HEK293 (cell line): ENCODE measurements around the gene GDF7.

Source experiments
- CTCF ChIA-PET: fragments of 350-600 bp; formaldehyde crosslinking; extraction: SDS; loops from one replicate; lab custom pipeline; 2021; ENCODE audit warnings: antibody characterized with exemption; lab: Yijun Ruan, JAX
- POLR2A ChIA-PET: fragments of 300-600 bp; formaldehyde crosslinking; extraction: SDS; loops from one replicate; lab custom pipeline; 2020; ENCODE audit warnings: antibody characterized with exemption, inconsistent platforms; lab: Yijun Ruan, JAX
- H3K27ac ChIP-seq: fragments of 200-500 bp; sonication (Bioruptor generic); 2 replicates; pipeline ENCODE4 v1.5.1; 2014; ENCODE audit warnings: low read depth, low read length, control low read depth, inconsistent platforms; ENCODE audit errors: extremely low read depth
- H3K36me3 ChIP-seq, 2 experiments: fragments of 200-500 bp in 1 of 2; sonication (Bioruptor generic) in 1 of 2; 1 replicate in 1 of 2; 2 replicates in 1 of 2; pipeline ENCODE4 v1.5.1; 2014 to 2017; ENCODE audit warnings: inconsistent platforms in 2 of 2, low read length in 2 of 2; ENCODE audit not compliant: control insufficient read depth in 2 of 2, insufficient read depth in 1 of 2
- H3K4me1 ChIP-seq: fragments of 200-500 bp; sonication (Bioruptor generic); 2 replicates; pipeline ENCODE4 v1.5.1; 2014; ENCODE audit warnings: mild to moderate bottlenecking, low read length, inconsistent platforms; ENCODE audit not compliant: control insufficient read depth, insufficient read depth
- H3K4me3 ChIP-seq: 2 replicates; pipeline ENCODE4 v1.5.1; 2011; ENCODE audit warnings: low read depth, mild to moderate bottlenecking, control low read depth, low read length, moderate library complexity
- H3K9me3 ChIP-seq: fragments of 200-500 bp; sonication (Bioruptor generic); 2 replicates; pipeline ENCODE4 v1.5.1; 2014; ENCODE audit warnings: low read depth, low read length, inconsistent platforms; ENCODE audit not compliant: control insufficient read depth, insufficient read depth
- ATF2 ChIP-seq: fragments of 450-650 bp; formaldehyde crosslinking; IDR thresholded peaks from 2 replicates; pipeline ENCODE4 v1.5.1; 2016; ENCODE audit warnings: missing biosample characterization, missing genetic modification characterization, low read depth
- EGR2 ChIP-seq: fragments of 450-650 bp; formaldehyde crosslinking; IDR thresholded peaks from 2 replicates; pipeline ENCODE4 v1.5.1; 2016; ENCODE audit warnings: low read depth, missing biosample characterization, missing genetic modification characterization
- KLF7 ChIP-seq: fragments of 450-650 bp; formaldehyde crosslinking; IDR thresholded peaks from 2 replicates; pipeline ENCODE4 v1.5.1; 2016; ENCODE audit warnings: missing biosample characterization, missing genetic modification characterization, borderline replicate concordance
- OSR2 ChIP-seq: fragments of 450-650 bp; formaldehyde crosslinking; IDR thresholded peaks from 2 replicates; pipeline ENCODE4 v1.5.1; 2016; ENCODE audit warnings: missing biosample characterization, missing genetic modification characterization
- RBAK ChIP-seq: fragments of 450-650 bp; formaldehyde crosslinking; IDR thresholded peaks from 2 replicates; pipeline ENCODE4 v1.5.1; 2016; ENCODE audit warnings: missing biosample characterization, missing genetic modification characterization
- ZFHX2 ChIP-seq: fragments of 450-650 bp; formaldehyde crosslinking; conservative IDR thresholded peaks from 2 replicates; pipeline ENCODE4 v1.5.1; 2016; ENCODE audit warnings: missing biosample characterization, missing genetic modification characterization
- ZNF10 ChIP-seq: fragments of 450-650 bp; formaldehyde crosslinking; IDR thresholded peaks from 2 replicates; pipeline ENCODE4 v1.5.1; 2017; ENCODE audit warnings: missing biosample characterization, missing genetic modification characterization
- ZNF140 ChIP-seq: fragments of 450-650 bp; formaldehyde crosslinking; IDR thresholded peaks from 2 replicates; pipeline ENCODE4 v1.5.1; 2016; ENCODE audit warnings: missing biosample characterization, missing genetic modification characterization
- ZNF18 ChIP-seq: fragments of 450-650 bp; formaldehyde crosslinking; IDR thresholded peaks from 2 replicates; pipeline ENCODE4 v1.5.1; 2016; ENCODE audit warnings: missing biosample characterization, missing genetic modification characterization
- ZNF239 ChIP-seq: fragments of 450-650 bp; formaldehyde crosslinking; IDR thresholded peaks from 2 replicates; pipeline ENCODE4 v1.5.1; 2016; ENCODE audit warnings: missing biosample characterization, missing genetic modification characterization
- ZNF24 ChIP-seq: fragments of 450-650 bp; formaldehyde crosslinking; IDR thresholded peaks from 2 replicates; pipeline ENCODE4 v1.5.1; 2016; ENCODE audit warnings: missing biosample characterization, missing genetic modification characterization
- ZNF302 ChIP-seq: fragments of 450-650 bp; formaldehyde crosslinking; IDR thresholded peaks from 2 replicates; pipeline ENCODE4 v1.5.1; 2016; ENCODE audit warnings: missing biosample characterization, missing genetic modification characterization, low read depth
- ZNF398 ChIP-seq: fragments of 450-650 bp; formaldehyde crosslinking; IDR thresholded peaks from 2 replicates; pipeline ENCODE4 v1.5.1; 2017; ENCODE audit warnings: missing biosample characterization, missing genetic modification characterization
- ZNF473 ChIP-seq: fragments of 450-650 bp; formaldehyde crosslinking; IDR thresholded peaks from 2 replicates; pipeline ENCODE4 v1.5.1; 2017; ENCODE audit warnings: missing biosample characterization, missing genetic modification characterization
- ZNF513 ChIP-seq: fragments of 450-650 bp; IDR thresholded peaks from 2 replicates; pipeline ENCODE4 v1.5.1; 2018; ENCODE audit warnings: missing biosample characterization, missing genetic modification characterization
- ZNF521 ChIP-seq: fragments of 450-650 bp; formaldehyde crosslinking; IDR thresholded peaks from 2 replicates; pipeline ENCODE4 v1.5.1; 2017; ENCODE audit warnings: missing biosample characterization, mild to moderate bottlenecking, missing genetic modification characterization
- ZNF596 ChIP-seq: fragments of 450-650 bp; IDR thresholded peaks from 2 replicates; pipeline ENCODE4 v1.5.0; 2018; ENCODE audit warnings: missing biosample characterization, mild to moderate bottlenecking, missing genetic modification characterization, moderate library complexity
- ZNF707 ChIP-seq: fragments of 450-650 bp; formaldehyde crosslinking; IDR thresholded peaks from 2 replicates; pipeline ENCODE4 v1.5.1; 2016; ENCODE audit warnings: missing biosample characterization, missing genetic modification characterization
- ZSCAN30 ChIP-seq: fragments of 450-650 bp; IDR thresholded peaks from 2 replicates; pipeline ENCODE4 v1.5.1; 2018; ENCODE audit warnings: missing biosample characterization, mild to moderate bottlenecking, missing genetic modification characterization, moderate library complexity

GDF7 gene

GRCh38 chr2:20645761-20646160 lies 21.2 kb upstream of the GDF7 start:
- Histone ChIP-seq H3K27ac (no peak overlapping the region), H3K9me3 (no peaks in the 10 kb centered on the region), H3K36me3 (peaks cover 0 to 55% of the 10 kb centered on the region in 2 experiments; a peak in 1 of 3 replicates), H3K4me3 (no peak overlapping the region), H3K4me1 (no peaks in the 10 kb centered on the region)
- ChIA-PET CTCF (interaction anchor here (1.1 kb wide), 1 partner anchor 319 kb away, joined by 3 read pairs; no protein-coding TSS in a partner anchor), POLR2A (no interaction called here)
- no peak for TF ChIP-seq ZSCAN30 (tag by site-specific recombination)

GRCh38 chr2:20646446-20646845 lies 20.5 kb upstream of the GDF7 start:
- no peaks in the 10 kb centered on the region for H3K4me1 ChIP-seq
- H3K4me3 ChIP-seq: no peak overlapping the region
- POLR2A ChIA-PET: no interaction called here
- H3K9me3 ChIP-seq: no peaks in the 10 kb centered on the region
- CTCF ChIA-PET: interaction anchor here (1.4 kb wide), 1 partner anchor 10 kb away, joined by 4 read pairs; no protein-coding TSS in a partner anchor
- 0 out of 2 replicates have a peak, but pooled peaks have one; percentile 26 for TF ChIP-seq ZFHX2 (tag by site-specific recombination)
- no peak for TF ChIP-seq ATF2 (tag by site-specific recombination)
- no peak for TF ChIP-seq RBAK
- TF ChIP-seq ZNF10 (tag by site-specific recombination): no peak
- no peak for TF ChIP-seq ZNF521 (tag by site-specific recombination)
- TF ChIP-seq ZNF596 (tag by site-specific recombination): no peak
- H3K27ac ChIP-seq: no peak overlapping the region
- H3K36me3 ChIP-seq: peaks cover 0 to 48% of the 10 kb centered on the region in 2 experiments; a peak in 1 of 3 replicates

- Histone ChIP-seq H3K9me3 (no peaks in the 10 kb centered on the region), H3K27ac (no peak overlapping the region), H3K36me3 (peaks cover 0 to 41% of the 10 kb centered on the region in 2 experiments; a peak in 1 of 3 replicates), H3K4me3 (no peak overlapping the region), H3K4me1 (no peaks in the 10 kb centered on the region)
- ChIA-PET CTCF (interaction anchor here (1.4 kb wide), 1 partner anchor 11 kb away, joined by 4 read pairs; no protein-coding TSS in a partner anchor), POLR2A (interaction anchor here (5.9 kb wide), 1 partner anchor 200 kb away, joined by 51 read pairs; the partner anchor contains the start of gene RHOB)
- TF ChIP-seq ZNF24: no peak
- no peak for TF ChIP-seq EGR2 (tag by site-specific recombination)
- no peak for TF ChIP-seq ZNF398 (tag by site-specific recombination)
- TF ChIP-seq ZNF18: no peak
- no peak for TF ChIP-seq ZNF521 (tag by site-specific recombination)
- no peak for TF ChIP-seq ZNF140 (tag by site-specific recombination)
- no peak for TF ChIP-seq ZNF302 (tag by site-specific recombination)
- no peak for TF ChIP-seq ZNF513 (tag by site-specific recombination)
- TF ChIP-seq ZNF707 (tag by site-specific recombination): no peak
- TF ChIP-seq ZNF473 (tag by site-specific recombination): no peak
- no peak for TF ChIP-seq OSR2 (tag by site-specific recombination)
- TF ChIP-seq KLF7 (tag by site-specific recombination): no peak
- no peak for TF ChIP-seq ZNF239 (tag by site-specific recombination)
Observed at GRCh38 chr2:20647211-20647610, 19.7 kb upstream of the GDF7 start.
